SK-N-SH (cell line): Measurements from ENCODE around the gene EIF4G2. TPM values are rescaled to one million over a fixed set of nuclear protein-coding genes. Genes with fewer than 3 reads are reported as not detected.

ENCODE experiments used
- CTCF ChIA-PET: fragments of 300-600, 350-600 bp; formaldehyde crosslinking; extraction: SDS; loops from one replicate; lab custom pipeline; 2021; lab: Yijun Ruan, JAX
- POLR2A ChIA-PET: fragments of 350-600 bp; sonication (Branson Sonifier 250); formaldehyde crosslinking; extraction: SDS; loops from one replicate; lab custom pipeline; 2020; ENCODE audit warnings: antibody characterized with exemption, inconsistent platforms; lab: Yijun Ruan, JAX
- DNase-seq: peaks from one replicate; pipeline ENCODE4 v3.0.0; 2012
- H2AFZ ChIP-seq: fragments of 200-600 bp; sonication (generic); 2 replicates; pipeline ENCODE4 v1.8.1; 2016; ENCODE audit warnings: antibody characterized with exemption, mild to moderate bottlenecking, low read depth
- H3F3A ChIP-seq: fragments of 200-600 bp; sonication (generic); replicated peaks from 2 replicates; pipeline ENCODE3; 2016; ENCODE audit warnings: antibody characterized with exemption, mild to moderate bottlenecking; ENCODE audit not compliant: insufficient read depth
- H3K27ac ChIP-seq, 2 experiments: fragments of 200-500 bp in 1 of 2; fragments of 200-600 bp in 1 of 2; sonication (Bioruptor generic) in 1 of 2; sonication (generic), shearing (Covaris generic) in 1 of 2; 2 replicates each; pipeline versions ENCODE4 v1.5.1 to v1.6.1; 2014 to 2016; ENCODE audit warnings: low read depth in 2 of 2, inconsistent platforms in 1 of 2, low read length in 1 of 2, mild to moderate bottlenecking in 1 of 2, mixed read lengths in 1 of 2
- H3K27me3 ChIP-seq: fragments of 200-600 bp; sonication (generic), shearing (Covaris generic); 2 replicates; pipeline ENCODE4 v1.6.1; 2016; ENCODE audit warnings: mixed run types; ENCODE audit not compliant: insufficient read depth
- H3K36me3 ChIP-seq, 2 experiments: fragments of 200-500 bp in 1 of 2; fragments of 200-600 bp in 1 of 2; sonication (Bioruptor generic) in 1 of 2; sonication (generic) in 1 of 2; replicated peaks in 1 of 2; 2 replicates each; pipeline versions ENCODE3 to v1.5.1; 2014 to 2016; ENCODE audit warnings: low read length in 1 of 2, mild to moderate bottlenecking in 1 of 2; ENCODE audit not compliant: insufficient read depth in 2 of 2, control insufficient read depth in 1 of 2
- H3K4me1 ChIP-seq, 2 experiments: fragments of 200-500 bp in 1 of 2; fragments of 200-600 bp in 1 of 2; sonication (Bioruptor generic) in 1 of 2; sonication (generic), shearing (Covaris generic) in 1 of 2; 2 replicates each; pipeline versions ENCODE4 v1.5.1 to v1.6.1; 2014 to 2016; ENCODE audit warnings: low read depth in 1 of 2, low read length in 1 of 2, mixed run types in 1 of 2; ENCODE audit not compliant: insufficient read depth in 2 of 2, control insufficient read depth in 1 of 2
- H3K4me2 ChIP-seq: fragments of 200-600 bp; sonication (generic), shearing (Covaris generic); 2 replicates; pipeline ENCODE4 v1.6.1; 2017; ENCODE audit warnings: mixed run types
- H3K4me3 ChIP-seq, 2 experiments: fragments of 200-500 bp in 1 of 2; fragments of 200-600 bp in 1 of 2; sonication (Bioruptor generic) in 1 of 2; sonication (generic), shearing (Covaris generic) in 1 of 2; 2 replicates each; pipeline versions ENCODE4 v1.5.1 to v1.8.1; 2014 to 2016; ENCODE audit warnings: low read depth in 2 of 2, inconsistent platforms in 1 of 2, low read length in 1 of 2, mild to moderate bottlenecking in 1 of 2, mixed read lengths in 1 of 2, moderate library complexity in 1 of 2
- H3K79me2 ChIP-seq: fragments of 200-600 bp; sonication (generic); 2 replicates; pipeline ENCODE4 v1.8.1; 2017; ENCODE audit warnings: mild to moderate bottlenecking; ENCODE audit not compliant: insufficient read depth
- H3K9ac ChIP-seq: fragments of 200-600 bp; sonication (generic); 2 replicates; pipeline ENCODE4 v1.6.1; 2017; ENCODE audit warnings: mixed run types
- H3K9me2 ChIP-seq: fragments of 200-600 bp; sonication (generic); 2 replicates; pipeline ENCODE4 v1.6.1; 2017; ENCODE audit warnings: mixed run types
- H3K9me3 ChIP-seq: fragments of 200-600 bp; sonication (generic); 2 replicates; pipeline ENCODE4 v1.6.1; 2017; ENCODE audit warnings: mixed run types, mild to moderate bottlenecking, moderate library complexity
- H4K20me1 ChIP-seq: fragments of 200-600 bp; sonication (generic); 2 replicates; pipeline ENCODE4 v1.6.1; 2017; ENCODE audit warnings: mild to moderate bottlenecking, mixed run types; ENCODE audit not compliant: insufficient read depth
- CTCF ChIP-seq: fragments of 200-600 bp; sonication (generic); IDR thresholded peaks from 2 replicates; pipeline ENCODE4 v1.6.1; 2017; ENCODE audit warnings: antibody characterized with exemption, mild to moderate bottlenecking, moderate library complexity
- ELF1 ChIP-seq: IDR thresholded peaks from 2 replicates; pipeline ENCODE4 v1.4.0; 2012
- EZH2phosphoT487 ChIP-seq: fragments of 200-600 bp; sonication (generic); IDR thresholded peaks from 2 replicates; pipeline ENCODE4 v1.6.1; 2017; ENCODE audit warnings: low read depth, mixed run types, mild to moderate bottlenecking, antibody characterized with exemption, moderate library complexity, borderline replicate concordance
- FOSL2 ChIP-seq: IDR thresholded peaks from 2 replicates; pipeline ENCODE4 v1.4.0; 2012; ENCODE audit warnings: low read depth, mild to moderate bottlenecking, moderate library complexity, borderline replicate concordance
- FOXJ3 ChIP-seq: sonication (generic); formaldehyde crosslinking; IDR thresholded peaks from 2 replicates; pipeline ENCODE4 v1.5.1; 2020; ENCODE audit warnings: mild to moderate bottlenecking, missing genetic modification reagents
- GABPA ChIP-seq: IDR thresholded peaks from 2 replicates; pipeline ENCODE4 v1.4.0; 2012; ENCODE audit warnings: low read depth, mild to moderate bottlenecking
- IRF3 ChIP-seq: fragments of 150-350 bp; IDR thresholded peaks from 2 replicates; pipeline ENCODE4 v1.6.1; 2016; ENCODE audit warnings: mild to moderate bottlenecking, low read depth, low read length
- MAX ChIP-seq: IDR thresholded peaks from 2 replicates; pipeline ENCODE4 v1.4.0; 2012; ENCODE audit warnings: low read depth
- MXI1 ChIP-seq: IDR thresholded peaks from 2 replicates; pipeline ENCODE4 v1.6.1; 2012; ENCODE audit warnings: mild to moderate bottlenecking, low read depth, low read length, improper control_type of control experiment
- NFIC ChIP-seq: IDR thresholded peaks from 2 replicates; pipeline ENCODE4 v1.4.0; 2012; ENCODE audit warnings: borderline replicate concordance
- RAD21 ChIP-seq: IDR thresholded peaks from 2 replicates; pipeline ENCODE4 v1.6.1; 2012; ENCODE audit warnings: mild to moderate bottlenecking, low read length
- RXRA ChIP-seq: IDR thresholded peaks from 2 replicates; pipeline ENCODE4 v1.4.0; 2012; ENCODE audit warnings: low read depth, mild to moderate bottlenecking, borderline replicate concordance
- SMC3 ChIP-seq: IDR thresholded peaks from 2 replicates; pipeline ENCODE4 v1.6.1; 2012; ENCODE audit warnings: low read depth, low read length, improper control_type of control experiment
- TAF1 ChIP-seq: IDR thresholded peaks from 2 replicates; pipeline ENCODE4 v1.6.1; 2012; ENCODE audit warnings: low read depth, mild to moderate bottlenecking, low read length, moderate library complexity, borderline replicate concordance
- TCF12 ChIP-seq: IDR thresholded peaks from 2 replicates; pipeline ENCODE4 v1.4.0; 2012
- TEAD4 ChIP-seq: IDR thresholded peaks from 2 replicates; pipeline ENCODE4 v1.4.0; 2012; ENCODE audit warnings: mild to moderate bottlenecking, borderline replicate concordance; ENCODE audit not compliant: insufficient read depth
- USF2 ChIP-seq: fragments of 150-350 bp; IDR thresholded peaks from 2 replicates; pipeline ENCODE4 v1.6.1; 2017; ENCODE audit warnings: antibody characterized with exemption, low read length, low read depth, borderline replicate concordance
- ZBTB33 ChIP-seq: IDR thresholded peaks from 2 replicates; pipeline ENCODE4 v1.4.0; 2012; ENCODE audit warnings: low read depth, borderline replicate concordance
- WGBS: methylation state at CpG from one replicate; pipeline ENCODE4 v1.1.6; 2017; ENCODE audit warnings: low lambda C conversion rate; 5-methylcytosine and 5-hydroxymethylcytosine counted together
- polyA plus RNA-seq, 3 experiments: library from polyadenylated mRNA; depleted of rRNA; stranded (reverse); fragments of >200 nt; gene quantifications; 2 replicates each; pipeline ENCODE4 v1.2.3, GENCODE V29; 2012

Gene EIF4G2
- polyA plus RNA-seq, 1 of the 3 experiments (the other 2 are of a cell fraction): 298 TPM

- Histone ChIP-seq H3K9ac (no peak overlapping the region), H3F3A (no peaks in the 10 kb centered on the region), H3K9me2 (no peaks in the 10 kb centered on the region), H3K4me3 (no peak overlapping the region), H3K79me2 (no peaks in the 10 kb centered on the region), H3K27me3 (no peaks in the 10 kb centered on the region), H3K27ac (no peak overlapping the region), H4K20me1 (no peaks in the 10 kb centered on the region), H3K9me3 (no peaks in the 10 kb centered on the region), H3K4me1 (no peaks in the 10 kb centered on the region), H3K4me2 (no peak overlapping the region), H2AFZ (no peak overlapping the region), H3K36me3 (no peaks in the 10 kb centered on the region)
- no peak for DNase-seq
- TF ChIP-seq RXRA: no peak
- WGBS: 53% methylated on average over 4 of the region's 4 CpGs
- CTCF ChIA-PET: interaction anchor here (1.7 kb wide), 1 partner anchor 37 kb away, joined by 4 read pairs; no protein-coding TSS in a partner anchor
- POLR2A ChIA-PET: interaction anchor here (0.7 kb wide), 1 partner anchor 102 kb away, joined by 3 read pairs; no protein-coding TSS in a partner anchor
Measured at GRCh38 chr11:10829139-10829538, 20.4 kb upstream of the EIF4G2 start.

GRCh38 chr11:10828402-10828801, 19.7 kb upstream of the EIF4G2 start:
- Histone ChIP-seq H3K9me3 (no peaks in the 10 kb centered on the region), H3K9me2 (no peaks in the 10 kb centered on the region), H3K4me1 (no peaks in the 10 kb centered on the region), H2AFZ (no peak overlapping the region), H3K4me2 (no peak overlapping the region), H3K9ac (no peak overlapping the region), H3K27ac (no peak overlapping the region), H3K36me3 (no peaks in the 10 kb centered on the region), H3K27me3 (no peaks in the 10 kb centered on the region), H3F3A (no peaks in the 10 kb centered on the region), H4K20me1 (no peaks in the 10 kb centered on the region), H3K4me3 (no peak overlapping the region), H3K79me2 (no peaks in the 10 kb centered on the region)
- TF ChIP-seq EZH2phosphoT487: no peak
- no peak for TF ChIP-seq IRF3
- no peak for TF ChIP-seq ZBTB33
- no peak for TF ChIP-seq FOXJ3
- TF ChIP-seq SMC3: no peak
- no peak for TF ChIP-seq USF2
- no peak for TF ChIP-seq TEAD4
- no peak for TF ChIP-seq TCF12
- no peak for TF ChIP-seq RAD21
- TF ChIP-seq FOSL2: no peak
- no peak for TF ChIP-seq GABPA
- TF ChIP-seq TAF1: no peak
- TF ChIP-seq CTCF: no peak
- TF ChIP-seq MAX: no peak
- TF ChIP-seq MXI1: no peak
- no peak for TF ChIP-seq NFIC
- no peak for TF ChIP-seq ELF1
- ChIA-PET POLR2A (no interaction called here), CTCF (interaction anchor here (1.7 kb wide), 1 partner anchor 36 kb away, joined by 4 read pairs; no protein-coding TSS in a partner anchor)
- 56% methylated on average over 2 of the region's 2 CpGs for WGBS
- DNase-seq: no peak
